KMS-11 (cell line): Measurements from ENCODE around the gene SPIRE2.

Experiments used
- H2AFZ ChIP-seq: fragments of 200-600 bp; sonication (generic); 2 replicates; pipeline ENCODE4 v1.6.1; 2016; ENCODE audit warnings: antibody characterized with exemption, mixed run types, low read depth
- H3K27ac ChIP-seq: fragments of 200-600 bp; sonication (generic); 2 replicates; pipeline ENCODE4 v1.6.1; 2016; ENCODE audit warnings: mild to moderate bottlenecking, mixed run types
- H3K27me3 ChIP-seq: fragments of 200-600 bp; sonication (generic); 2 replicates; pipeline ENCODE4 v1.6.1; 2017; ENCODE audit warnings: mild to moderate bottlenecking, low read depth, mixed run types, moderate library complexity; ENCODE audit not compliant: insufficient read depth
- H3K36me3 ChIP-seq: fragments of 200-600 bp; sonication (generic); 2 replicates; pipeline ENCODE4 v1.6.1; 2017; ENCODE audit warnings: mild to moderate bottlenecking, mixed run types; ENCODE audit not compliant: insufficient read depth
- H3K4me1 ChIP-seq: fragments of 200-600 bp; sonication (generic); 2 replicates; pipeline ENCODE4 v1.6.1; 2016; ENCODE audit warnings: mild to moderate bottlenecking, low read depth, mixed run types; ENCODE audit not compliant: poor library complexity, severe bottlenecking
- H3K4me2 ChIP-seq: fragments of 200-600 bp; sonication (generic); 2 replicates; pipeline ENCODE4 v1.7.0; 2016; ENCODE audit warnings: mild to moderate bottlenecking, mixed run types
- H3K4me3 ChIP-seq: fragments of 200-600 bp; sonication (generic); IDR thresholded peaks from 2 replicates; pipeline ENCODE4 v1.6.1; 2017; ENCODE audit warnings: low read depth, low read length, mixed read lengths; ENCODE audit not compliant: insufficient read depth
- H3K79me2 ChIP-seq: fragments of 200-600 bp; sonication (generic); 2 replicates; pipeline ENCODE4 v1.6.1; 2016; ENCODE audit warnings: low read depth, mixed run types; ENCODE audit not compliant: insufficient read depth
- H3K9ac ChIP-seq: fragments of 200-600 bp; sonication (generic); 2 replicates; pipeline ENCODE4 v1.6.1; 2016; ENCODE audit warnings: mild to moderate bottlenecking, mixed run types
- H4K20me1 ChIP-seq: fragments of 200-600 bp; sonication (generic); 2 replicates; pipeline ENCODE4 v1.6.1; 2016; ENCODE audit warnings: mild to moderate bottlenecking, mixed run types; ENCODE audit not compliant: insufficient read depth
- TF ChIP-seq, protein P1 (sequence below): fragments of 200-600 bp; sonication (generic); conservative IDR thresholded peaks from 2 replicates; pipeline ENCODE4 v1.6.1; 2017; ENCODE audit warnings: low read depth, mild to moderate bottlenecking, antibody characterized with exemption, low read length, moderate library complexity, mixed read lengths

SPIRE2 gene

DNA sequence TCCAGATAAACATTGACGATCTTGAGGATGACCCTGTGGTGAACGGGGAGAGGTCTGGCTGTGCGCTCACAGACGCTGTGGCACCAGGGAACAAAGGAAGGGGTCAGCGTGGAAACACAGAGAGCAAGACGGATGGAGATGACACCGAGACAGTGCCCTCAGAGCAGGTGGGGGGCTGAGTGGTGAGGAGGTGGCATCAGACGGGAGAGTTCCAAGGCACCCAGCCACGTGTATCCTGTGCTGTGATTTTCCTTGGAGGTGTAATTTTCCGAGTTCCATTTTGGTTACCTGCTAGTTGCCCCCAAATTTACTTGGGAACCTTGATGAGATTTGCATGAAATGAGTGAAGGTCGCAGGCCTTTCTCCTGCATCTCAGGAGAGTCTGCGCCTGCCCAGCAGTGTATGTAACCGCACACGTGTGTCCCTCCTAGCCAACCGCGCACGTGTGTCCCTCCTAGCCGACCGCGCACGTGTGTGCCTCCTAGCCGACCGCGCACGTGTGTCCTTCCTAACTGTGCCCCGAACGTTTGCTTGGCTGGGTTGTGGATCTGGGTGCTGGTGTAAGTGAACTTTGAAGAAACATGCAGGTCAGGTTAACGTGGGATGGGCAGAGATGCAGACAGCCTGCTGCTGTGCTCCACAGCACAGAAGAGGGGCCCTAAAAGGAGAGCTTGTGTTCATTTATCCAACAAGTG is 55.2 kb downstream of the SPIRE2 start:
- Histone ChIP-seq H2AFZ (no peak overlapping the region), H3K27ac (no peak overlapping the region), H3K27me3 (no peaks in the 10 kb centered on the region), H3K4me1 (peaks cover 38% of the 10 kb centered on the region), H3K79me2 (peaks cover 40% of the 10 kb centered on the region), H3K36me3 (peaks cover 14% of the 10 kb centered on the region; the same call in 1 of the 2 replicates), H3K9ac (no peak overlapping the region), H3K4me3 (no peak overlapping the region), H4K20me1 (no peaks in the 10 kb centered on the region), H3K4me2 (no peak overlapping the region)
- TF ChIP-seq, protein P1, sequence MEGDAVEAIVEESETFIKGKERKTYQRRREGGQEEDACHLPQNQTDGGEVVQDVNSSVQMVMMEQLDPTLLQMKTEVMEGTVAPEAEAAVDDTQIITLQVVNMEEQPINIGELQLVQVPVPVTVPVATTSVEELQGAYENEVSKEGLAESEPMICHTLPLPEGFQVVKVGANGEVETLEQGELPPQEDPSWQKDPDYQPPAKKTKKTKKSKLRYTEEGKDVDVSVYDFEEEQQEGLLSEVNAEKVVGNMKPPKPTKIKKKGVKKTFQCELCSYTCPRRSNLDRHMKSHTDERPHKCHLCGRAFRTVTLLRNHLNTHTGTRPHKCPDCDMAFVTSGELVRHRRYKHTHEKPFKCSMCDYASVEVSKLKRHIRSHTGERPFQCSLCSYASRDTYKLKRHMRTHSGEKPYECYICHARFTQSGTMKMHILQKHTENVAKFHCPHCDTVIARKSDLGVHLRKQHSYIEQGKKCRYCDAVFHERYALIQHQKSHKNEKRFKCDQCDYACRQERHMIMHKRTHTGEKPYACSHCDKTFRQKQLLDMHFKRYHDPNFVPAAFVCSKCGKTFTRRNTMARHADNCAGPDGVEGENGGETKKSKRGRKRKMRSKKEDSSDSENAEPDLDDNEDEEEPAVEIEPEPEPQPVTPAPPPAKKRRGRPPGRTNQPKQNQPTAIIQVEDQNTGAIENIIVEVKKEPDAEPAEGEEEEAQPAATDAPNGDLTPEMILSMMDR, result no peak

DNA sequence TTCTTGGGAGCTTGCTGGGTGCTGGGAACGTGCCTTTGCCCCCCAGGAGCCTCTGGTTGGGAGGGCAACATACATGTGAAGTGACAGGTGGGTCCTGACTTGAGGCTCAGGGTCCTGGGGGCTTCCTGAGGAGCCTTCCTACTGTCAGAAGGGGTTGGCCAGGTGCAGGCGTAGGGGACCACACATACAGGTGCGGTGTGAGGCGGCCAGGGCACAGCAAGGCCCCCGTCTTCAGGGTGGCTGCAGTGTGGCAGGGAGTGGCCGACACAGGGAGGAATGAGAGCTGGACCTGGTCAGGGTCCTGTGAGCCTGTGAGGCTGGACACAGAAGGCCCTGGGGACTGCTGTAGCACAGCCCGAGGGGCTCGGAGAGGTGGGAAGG is 55.8 kb downstream of the SPIRE2 start:
- Histone ChIP-seq H4K20me1 (no peaks in the 10 kb centered on the region), H3K36me3 (peaks cover 14% of the 10 kb centered on the region; the same call in 1 of the 2 replicates), H3K27me3 (no peaks in the 10 kb centered on the region), H3K4me3 (no peak overlapping the region), H3K79me2 (peaks cover 35% of the 10 kb centered on the region), H3K9ac (no peak overlapping the region), H2AFZ (no peak overlapping the region), H3K27ac (no peak overlapping the region), H3K4me2 (no peak overlapping the region), H3K4me1 (peaks cover 33% of the 10 kb centered on the region)
- TF ChIP-seq, protein P1, result no peak

DNA sequence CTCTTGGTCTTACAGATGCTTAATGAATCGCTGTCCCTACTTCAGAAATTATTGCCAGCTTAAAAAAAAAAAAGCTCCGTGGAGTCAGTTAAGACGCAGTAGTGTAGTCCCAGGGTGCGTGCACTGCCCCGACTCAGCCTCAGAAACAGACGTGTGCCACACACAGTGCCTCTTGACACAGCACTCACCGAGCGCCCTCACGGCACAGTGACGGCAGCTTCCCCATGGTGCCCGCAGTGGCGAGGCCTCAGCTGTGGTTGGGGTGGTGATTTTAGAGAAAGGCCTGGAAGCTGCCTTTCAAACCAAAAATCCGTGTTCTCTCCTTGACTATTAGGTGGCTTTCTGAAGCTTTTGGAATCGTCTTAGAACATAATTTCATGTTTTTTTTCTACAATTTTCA is 59.0 kb downstream of the SPIRE2 start:
- Histone ChIP-seq H3K36me3 (peaks cover 12% of the 10 kb centered on the region; the same call in 1 of the 2 replicates), H2AFZ (no peak overlapping the region), H4K20me1 (no peaks in the 10 kb centered on the region), H3K4me2 (no peak overlapping the region), H3K27ac (no peak overlapping the region), H3K4me1 (peaks cover 7% of the 10 kb centered on the region), H3K4me3 (no peak overlapping the region), H3K27me3 (no peaks in the 10 kb centered on the region), H3K79me2 (peaks cover 20% of the 10 kb centered on the region), H3K9ac (no peak overlapping the region)
- TF ChIP-seq, protein P1, result no peak

DNA sequence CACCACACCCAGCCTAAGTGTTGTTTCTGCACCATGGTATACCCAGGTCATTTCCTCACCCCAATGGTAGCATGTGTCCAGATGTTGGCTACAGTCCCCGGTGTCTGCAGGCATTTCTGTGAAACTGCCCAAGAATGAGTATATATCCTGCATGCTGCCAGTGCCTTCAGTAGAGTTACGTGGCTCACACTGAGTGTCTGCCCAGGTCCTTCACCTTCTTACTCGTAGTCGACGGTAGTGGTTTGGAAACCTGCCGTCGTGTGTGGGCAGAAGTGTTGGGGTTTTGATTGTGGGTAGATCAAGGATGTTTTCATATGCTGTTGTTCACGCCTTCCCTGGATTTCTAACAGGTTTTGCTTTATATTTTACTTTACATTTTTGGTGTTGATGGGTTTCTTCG is 61.9 kb downstream of the SPIRE2 start:
- Histone ChIP-seq H3K27me3 (no peaks in the 10 kb centered on the region), H3K9ac (no peak overlapping the region), H3K4me3 (no peak overlapping the region), H3K36me3 (peaks cover 5% of the 10 kb centered on the region; the same call in 1 of the 2 replicates), H3K4me2 (no peak overlapping the region), H4K20me1 (no peaks in the 10 kb centered on the region), H3K79me2 (no peaks in the 10 kb centered on the region), H3K27ac (no peak overlapping the region), H3K4me1 (no peaks in the 10 kb centered on the region), H2AFZ (no peak overlapping the region)
- TF ChIP-seq, protein P1, result no peak
